Cerebellar cortex (tissue), 1 donor: Measurements from ENCODE around the gene METAP2.

ENCODE experiments used
- DNase-seq: peaks from one replicate; pipeline ENCODE4 v3.0.0-alpha.2; 2015; ENCODE audit warnings: low spot score

Gene METAP2

GRCh38 chr12:95549392-95550084 is 75.6 kb downstream of the METAP2 start:
- no peak for DNase-seq

- DNase-seq: no peak
Measured at GRCh38 chr12:95551305-95551704, 77.4 kb downstream of the METAP2 start, which contains the start of gene USP44. TSS of gene USP44 (minus strand) at chr12:95551476. CDS start at chr12:95534256, 17,220 bp downstream.

GRCh38 chr12:95551913-95552516 is 78.1 kb downstream of the METAP2 start:
- no peak for DNase-seq

GRCh38 chr12:95553197-95553943 is 79.4 kb downstream of the METAP2 start:
- DNase-seq: no peak

GRCh38 chr12:95554532-95555071 is 80.7 kb downstream of the METAP2 start:
- DNase-seq: no peak

- no peak for DNase-seq
Measured at GRCh38 chr12:95557625-95558024, 83.7 kb downstream of the METAP2 start.
